ENCODE measurements around the gene NAA38. TPM values are rescaled to one million over a fixed set of nuclear protein-coding genes. Genes with fewer than 3 reads are reported as not detected.

NAA38 gene
- total and polyA plus RNA-seq, 2 donors (not counting 1 experiment from before 2014, with no cell fraction given): 20.0 to 80.5 TPM

DNA sequence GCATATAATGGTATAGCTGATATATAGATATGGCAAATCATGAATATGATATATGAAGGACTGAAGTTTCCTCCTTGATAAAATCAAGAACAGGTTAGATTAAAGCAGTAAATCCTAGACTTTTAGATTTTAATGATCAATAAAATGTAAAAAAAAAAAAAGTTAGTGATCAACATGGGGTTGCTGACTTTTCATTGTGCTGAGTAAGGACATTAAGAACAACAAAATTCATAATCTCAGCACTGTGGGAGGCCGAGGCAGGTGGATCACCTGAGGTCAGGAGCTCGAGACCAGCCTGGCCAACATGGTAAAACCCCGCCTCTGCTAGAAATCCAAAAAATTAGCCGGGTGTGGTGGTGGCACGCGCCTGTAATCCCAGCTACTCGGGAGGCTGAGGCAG is 20.9 kb upstream of the NAA38 start:
- H3K9ac ChIP-seq (ENCODE audit: low read length): no peak overlapping the region
- no peak overlapping the region for H3K4me3 ChIP-seq (ENCODE audit: control extremely low read depth in 1 of 5, extremely low read depth in 1 of 5, insufficient read depth in 1 of 5, low read depth in 2 of 5, low read length in 4 of 5)
- peaks cover 18 to 29% of the 10 kb centered on the region in 2 donors for H3K4me1 ChIP-seq (ENCODE audit: control insufficient read depth in 2 of 2, insufficient read depth in 2 of 2, low read length in 2 of 2)
- WGBS (ENCODE audit: insufficient coverage): 98% methylated on average over 7 of the region's 7 CpGs
- ChIA-PET POLR2A (no interaction called here), CTCF (interaction anchor here (1.1 kb wide), 1 partner anchor 10 kb away, joined by 5 read pairs; no protein-coding TSS in a partner anchor)
- DNase-seq: no peak
- Mint-ChIP-seq H3K4me3 (no peak overlapping the region), H3K27ac (no peak overlapping the region), H3K4me1 (peaks cover 6% of the 10 kb centered on the region), H3K9me3 (ENCODE audit: insufficient read depth) (no peaks in the 10 kb centered on the region), H3K27me3 (no peaks in the 10 kb centered on the region)
- no peak overlapping the region for H2AFZ ChIP-seq (ENCODE audit: insufficient read depth, low read depth, low read length, poor library complexity, severe bottlenecking)
- no peak overlapping the region for H3K27ac ChIP-seq (ENCODE audit: low read length in 2 of 2)
- no peak overlapping the region for H3K4me2 ChIP-seq (replicated peaks; ENCODE audit: low read depth, low read length, poor library complexity, severe bottlenecking)
- intact Hi-C loops (cut with micrococcal nuclease): no loop called here
- peaks cover 5% of the 10 kb centered on the region for H3K79me2 ChIP-seq (ENCODE audit: control insufficient read depth, insufficient read depth, low read length)
- no peaks in the 10 kb centered on the region for H3K27me3 ChIP-seq (replicated peaks in 1 of 4; ENCODE audit: control extremely low read depth in 1 of 4, control insufficient read depth in 3 of 4, insufficient read depth in 4 of 4, low read length in 3 of 4)
- ATAC-seq (ENCODE audit: low read depth): no peak
- no peaks in the 10 kb centered on the region for H3K36me3 ChIP-seq (replicated peaks in 1 of 2; ENCODE audit: control extremely low read depth in 1 of 2, control insufficient read depth in 1 of 2, extremely low read depth in 1 of 2, insufficient read depth in 2 of 2, low read length in 1 of 2)
- H3K9me3 ChIP-seq (ENCODE audit: control extremely low read depth in 1 of 3, control insufficient read depth in 2 of 3, insufficient read depth in 1 of 3, low read length in 2 of 3): no peaks in the 10 kb centered on the region
- TF ChIP-seq, protein P1, sequence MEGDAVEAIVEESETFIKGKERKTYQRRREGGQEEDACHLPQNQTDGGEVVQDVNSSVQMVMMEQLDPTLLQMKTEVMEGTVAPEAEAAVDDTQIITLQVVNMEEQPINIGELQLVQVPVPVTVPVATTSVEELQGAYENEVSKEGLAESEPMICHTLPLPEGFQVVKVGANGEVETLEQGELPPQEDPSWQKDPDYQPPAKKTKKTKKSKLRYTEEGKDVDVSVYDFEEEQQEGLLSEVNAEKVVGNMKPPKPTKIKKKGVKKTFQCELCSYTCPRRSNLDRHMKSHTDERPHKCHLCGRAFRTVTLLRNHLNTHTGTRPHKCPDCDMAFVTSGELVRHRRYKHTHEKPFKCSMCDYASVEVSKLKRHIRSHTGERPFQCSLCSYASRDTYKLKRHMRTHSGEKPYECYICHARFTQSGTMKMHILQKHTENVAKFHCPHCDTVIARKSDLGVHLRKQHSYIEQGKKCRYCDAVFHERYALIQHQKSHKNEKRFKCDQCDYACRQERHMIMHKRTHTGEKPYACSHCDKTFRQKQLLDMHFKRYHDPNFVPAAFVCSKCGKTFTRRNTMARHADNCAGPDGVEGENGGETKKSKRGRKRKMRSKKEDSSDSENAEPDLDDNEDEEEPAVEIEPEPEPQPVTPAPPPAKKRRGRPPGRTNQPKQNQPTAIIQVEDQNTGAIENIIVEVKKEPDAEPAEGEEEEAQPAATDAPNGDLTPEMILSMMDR (IDR thresholded peaks at IDR 0.05): no peak
- no peak for TF ChIP-seq EZH2 (IDR thresholded peaks at IDR 0.05; ENCODE audit: borderline replicate concordance, insufficient read depth, low read depth, low read length, poor library complexity, severe bottlenecking)
- H4K20me1 ChIP-seq (ENCODE audit: control insufficient read depth, insufficient read depth, low read length, poor library complexity, severe bottlenecking): no peaks in the 10 kb centered on the region

DNA sequence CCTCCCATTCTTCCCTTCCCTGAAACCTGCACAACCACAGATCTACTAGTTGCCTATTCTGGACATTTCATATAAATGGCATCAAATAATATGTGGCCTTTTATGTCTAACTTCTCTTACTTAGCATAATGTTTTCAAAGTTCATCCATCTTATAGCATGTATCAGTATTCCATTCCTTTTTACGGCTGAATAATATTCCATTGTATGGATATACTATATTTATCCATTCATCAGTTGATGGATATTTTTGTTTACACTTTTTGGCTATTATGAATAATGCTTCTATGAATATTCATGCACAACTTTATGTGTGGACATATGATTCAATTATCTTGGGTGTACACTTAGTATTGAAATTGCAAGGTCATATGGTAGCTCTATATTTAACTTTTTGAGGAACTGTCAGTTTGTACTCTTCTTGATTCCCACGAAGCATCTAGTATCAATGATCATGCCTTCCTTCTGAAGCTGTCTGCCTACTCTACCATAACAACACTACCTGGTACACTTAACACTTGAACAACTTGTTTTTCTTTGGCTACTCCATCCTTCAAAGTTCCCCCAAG is 18.5 kb upstream of the NAA38 start:
- TF ChIP-seq EZH2 (IDR thresholded peaks at IDR 0.05; ENCODE audit: borderline replicate concordance, insufficient read depth, low read depth, low read length, poor library complexity, severe bottlenecking): no peak
- TF ChIP-seq, protein P1 (IDR thresholded peaks at IDR 0.05): no peak
- intact Hi-C loops (cut with micrococcal nuclease): no loop called here
- CTCF ChIA-PET: interaction anchor here (0.7 to 2.2 kb wide), 7 partner anchors 8 to 114 kb away, joined by 3 to 9 read pairs (median 3); partner anchors contain the start of genes NAA38 and RNF227

More for the DNA sequence above, 18.5 kb upstream of the NAA38 start:
- Mint-ChIP-seq H3K4me1 (peaks cover 6% of the 10 kb centered on the region), H3K9me3 (ENCODE audit: insufficient read depth) (no peaks in the 10 kb centered on the region), H3K4me3 (no peak overlapping the region), H3K27ac (no peak overlapping the region), H3K27me3 (no peaks in the 10 kb centered on the region)
- WGBS (ENCODE audit: insufficient coverage): 40% methylated on average over 1 of the region's 2 CpGs
- Histone ChIP-seq H3K4me2 (replicated peaks; ENCODE audit: low read depth, low read length, poor library complexity, severe bottlenecking) (no peak overlapping the region), H3K36me3 (replicated peaks in 1 of 2; ENCODE audit: control extremely low read depth in 1 of 2, control insufficient read depth in 1 of 2, extremely low read depth in 1 of 2, insufficient read depth in 2 of 2, low read length in 1 of 2) (no peaks in the 10 kb centered on the region), H3K27me3 (replicated peaks in 1 of 4; ENCODE audit: control extremely low read depth in 1 of 4, control insufficient read depth in 3 of 4, insufficient read depth in 4 of 4, low read length in 3 of 4) (no peaks in the 10 kb centered on the region), H3K27ac (ENCODE audit: low read length in 2 of 2) (no peak overlapping the region), H4K20me1 (ENCODE audit: control insufficient read depth, insufficient read depth, low read length, poor library complexity, severe bottlenecking) (no peaks in the 10 kb centered on the region), H2AFZ (ENCODE audit: insufficient read depth, low read depth, low read length, poor library complexity, severe bottlenecking) (no peak overlapping the region), H3K4me3 (ENCODE audit: control extremely low read depth in 1 of 5, extremely low read depth in 1 of 5, insufficient read depth in 1 of 5, low read depth in 2 of 5, low read length in 4 of 5) (no peak overlapping the region), H3K79me2 (ENCODE audit: control insufficient read depth, insufficient read depth, low read length) (peaks cover 5% of the 10 kb centered on the region), H3K4me1 (ENCODE audit: control insufficient read depth in 2 of 2, insufficient read depth in 2 of 2, low read length in 2 of 2) (peaks cover 10 to 19% of the 10 kb centered on the region in 2 donors), H3K9me3 (ENCODE audit: control extremely low read depth in 1 of 3, control insufficient read depth in 2 of 3, insufficient read depth in 1 of 3, low read length in 2 of 3) (no peaks in the 10 kb centered on the region), H3K9ac (ENCODE audit: low read length) (no peak overlapping the region)
- no peak for DNase-seq
- ATAC-seq (ENCODE audit: low read depth): no peak
- POLR2A ChIA-PET: no interaction called here

Data from B cell (primary cell).